Vagina (tissue), 2 donors: ENCODE measurements around the gene BICC1. TPM values are rescaled to one million over a fixed set of nuclear protein-coding genes. Genes with fewer than 3 reads are reported as not detected.

Experiments
- DNase-seq, 2 donors: peaks; one replicate each; pipeline ENCODE4 v3.0.0-alpha.2; 2017; ENCODE audit errors: extremely low spot score in 2 of 2
- H3K27ac ChIP-seq: fragments of 200-600 bp; sonication (generic); one replicate; pipeline ENCODE4 v1.5.1; 2019
- H3K27me3 ChIP-seq: fragments of 200-600 bp; sonication (generic); one replicate; pipeline ENCODE4 v1.5.1; 2019
- H3K36me3 ChIP-seq, 2 donors: fragments of 200-600 bp; sonication (generic); one replicate each; pipeline ENCODE4 v1.5.1; 2017 to 2019
- H3K4me1 ChIP-seq: fragments of 200-600 bp; sonication (generic); one replicate; pipeline ENCODE4 v1.5.1; 2019
- H3K4me3 ChIP-seq, 2 donors: fragments of 200-600 bp; sonication (generic); 1 replicate in 1 of 2; 2 replicates in 1 of 2; pipeline ENCODE4 v1.5.1; 2016 to 2019
- H3K9me3 ChIP-seq: fragments of 200-600 bp; sonication (generic); one replicate; pipeline ENCODE4 v1.5.1; 2019
- CTCF ChIP-seq, 3 experiments: fragments of 450-650 bp in 2 of 3; fragments of 200-600 bp in 1 of 3; sonication (generic) in 1 of 3; IDR thresholded peaks; one replicate each; pipeline ENCODE4 v1.5.1; 2017 to 2019; ENCODE audit warnings: antibody characterized with exemption in 3 of 3, mild to moderate bottlenecking in 2 of 3, moderate library complexity in 2 of 3
- POLR2A ChIP-seq, 2 donors: fragments of 450-650 bp; IDR thresholded peaks; one replicate each; pipeline ENCODE4 v1.6.1; 2017; ENCODE audit warnings: antibody characterized with exemption in 2 of 2, mild to moderate bottlenecking in 2 of 2, moderate library complexity in 2 of 2
- POLR2AphosphoS5 ChIP-seq, 2 donors: sonication (generic); formaldehyde crosslinking; IDR thresholded peaks; one replicate each; pipeline ENCODE4 v1.9.0; 2017; ENCODE audit warnings: antibody characterized with exemption in 2 of 2, mild to moderate bottlenecking in 2 of 2, low read depth in 1 of 2; ENCODE audit not compliant: insufficient read depth in 1 of 2
- intact Hi-C: fragments of 100-400 bp; cut with DNase I; formaldehyde crosslinking; loops from one replicate; pipeline ENCODE4 v1.15.1; 2023
- total RNA-seq: library from RNA; depleted of rRNA; stranded (reverse); fragments of >200 nt; gene quantifications from one replicate; pipeline ENCODE4 v1.2.3, GENCODE V29; 2016

Gene BICC1
- total RNA-seq, 1 donor from 2014 or later, result 15.2 TPM

- Histone ChIP-seq H3K36me3 (no peaks in the 10 kb centered on the region), H3K4me1 (no peaks in the 10 kb centered on the region), H3K4me3 (no peak overlapping the region), H3K9me3 (no peaks in the 10 kb centered on the region), H3K27ac (no peak overlapping the region), H3K27me3 (no peaks in the 10 kb centered on the region)
- intact Hi-C loops, result no loop called here
- DNase-seq, result no peak
- TF ChIP-seq POLR2A (IDR thresholded peaks at IDR 0.05) (no peak), POLR2AphosphoS5 (IDR thresholded peaks at IDR 0.05; ENCODE audit: insufficient read depth in 1 of 2, low read depth in 1 of 2) (no peak), CTCF (IDR thresholded peaks at IDR 0.05) (no peak)
Measured at GRCh38 chr10:58554316-58554715, 41.6 kb downstream of the BICC1 start.

GRCh38 chr10:58555170-58555929 lies 42.7 kb downstream of the BICC1 start:
- H3K4me3 ChIP-seq, result no peak overlapping the region
- H3K27ac ChIP-seq, result no peak overlapping the region
- no peak for TF ChIP-seq CTCF (IDR thresholded peaks at IDR 0.05)
- no peak for TF ChIP-seq POLR2A (IDR thresholded peaks at IDR 0.05)
- no peak for TF ChIP-seq POLR2AphosphoS5 (IDR thresholded peaks at IDR 0.05; ENCODE audit: insufficient read depth in 1 of 2, low read depth in 1 of 2)
- H3K4me1 ChIP-seq, result no peaks in the 10 kb centered on the region
- no peaks in the 10 kb centered on the region for H3K27me3 ChIP-seq
- intact Hi-C loops, result no loop called here
- H3K9me3 ChIP-seq, result no peaks in the 10 kb centered on the region
- H3K36me3 ChIP-seq, result no peaks in the 10 kb centered on the region
- DNase-seq, result no peak

GRCh38 chr10:58555930-58556311 lies 43.2 kb downstream of the BICC1 start:
- DNase-seq, result no peak

GRCh38 chr10:58556516-58557165 lies 44.0 kb downstream of the BICC1 start:
- no peak for TF ChIP-seq POLR2A (IDR thresholded peaks at IDR 0.05)
- no peak for TF ChIP-seq POLR2AphosphoS5 (IDR thresholded peaks at IDR 0.05; ENCODE audit: insufficient read depth in 1 of 2, low read depth in 1 of 2)
- TF ChIP-seq CTCF (IDR thresholded peaks at IDR 0.05), result no peak
- no peaks in the 10 kb centered on the region for H3K36me3 ChIP-seq

More at GRCh38 chr10:58555930-58556311, 43.2 kb downstream of the BICC1 start:
- Histone ChIP-seq H3K36me3 (no peaks in the 10 kb centered on the region), H3K4me3 (no peak overlapping the region), H3K27me3 (no peaks in the 10 kb centered on the region), H3K9me3 (no peaks in the 10 kb centered on the region), H3K27ac (no peak overlapping the region), H3K4me1 (no peaks in the 10 kb centered on the region)
- TF ChIP-seq POLR2AphosphoS5 (IDR thresholded peaks at IDR 0.05; ENCODE audit: insufficient read depth in 1 of 2, low read depth in 1 of 2), result no peak
- no peak for TF ChIP-seq CTCF (IDR thresholded peaks at IDR 0.05)
- no peak for TF ChIP-seq POLR2A (IDR thresholded peaks at IDR 0.05)
- intact Hi-C loops, result no loop called here

GRCh38 chr10:58557714-58558113 lies 45.0 kb downstream of the BICC1 start:
- no peak for TF ChIP-seq CTCF (IDR thresholded peaks at IDR 0.05)
- TF ChIP-seq POLR2A (IDR thresholded peaks at IDR 0.05), result no peak
- no peak for TF ChIP-seq POLR2AphosphoS5 (IDR thresholded peaks at IDR 0.05; ENCODE audit: insufficient read depth in 1 of 2, low read depth in 1 of 2)
- intact Hi-C loops, result no loop called here
- no peak for DNase-seq
- H3K4me1 ChIP-seq, result no peaks in the 10 kb centered on the region
- H3K36me3 ChIP-seq, result no peaks in the 10 kb centered on the region
- no peak overlapping the region for H3K27ac ChIP-seq
- H3K4me3 ChIP-seq, result no peak overlapping the region
- no peaks in the 10 kb centered on the region for H3K27me3 ChIP-seq
- H3K9me3 ChIP-seq, result no peaks in the 10 kb centered on the region

More at GRCh38 chr10:58556516-58557165, 44.0 kb downstream of the BICC1 start:
- H3K27ac ChIP-seq, result no peak overlapping the region
- no peaks in the 10 kb centered on the region for H3K4me1 ChIP-seq
- intact Hi-C loops, result no loop called here
- H3K9me3 ChIP-seq, result no peaks in the 10 kb centered on the region
- no peak overlapping the region for H3K4me3 ChIP-seq
- no peak for DNase-seq
- H3K27me3 ChIP-seq, result no peaks in the 10 kb centered on the region
